HG02981 (cell line): Measurements from ENCODE around the gene FFAR1.

Experiments
- ATAC-seq: cut with Tn5 transposase; IDR thresholded peaks from one replicate; pipeline ENCODE4 v1.9.1; 2021; ENCODE audit warnings: mild to moderate bottlenecking, moderate library complexity; ENCODE audit not compliant: unreplicated experiment

The FFAR1 gene

DNA sequence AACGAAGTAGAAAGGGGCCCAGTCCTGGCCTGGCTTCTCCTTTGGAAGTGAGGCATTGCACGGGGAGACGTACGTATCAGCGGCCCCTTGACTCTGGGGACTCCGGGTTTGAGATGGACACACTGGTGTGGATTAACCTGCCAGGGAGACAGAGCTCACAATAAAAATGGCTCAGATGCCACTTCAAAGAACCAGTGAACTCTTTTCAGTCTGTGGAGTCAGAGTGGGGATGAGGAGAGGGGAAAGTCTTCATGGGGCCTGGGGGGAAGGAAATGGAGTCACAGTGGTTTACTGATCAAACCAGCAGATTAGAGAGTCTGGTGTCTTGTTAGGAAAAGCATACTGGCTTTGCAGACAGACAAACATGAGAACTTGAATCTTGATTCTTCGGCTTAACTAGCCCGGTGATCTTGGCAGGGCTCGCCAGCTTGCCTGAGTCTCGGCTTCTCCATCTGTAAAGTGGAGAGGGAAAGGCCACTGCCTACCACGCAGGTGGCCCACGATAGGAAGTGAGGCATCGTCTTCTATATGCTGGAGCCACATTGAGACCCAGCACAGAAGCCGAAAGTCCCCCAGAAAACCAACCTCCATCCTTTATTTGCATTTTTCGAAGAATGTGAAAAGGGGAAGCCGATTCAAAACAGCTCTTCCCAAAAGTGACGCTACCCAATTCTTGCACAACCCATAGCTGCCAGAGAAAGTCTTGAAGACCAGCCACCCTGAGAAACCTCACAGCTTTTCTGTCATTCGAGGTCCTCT is at the start of gene FFAR1:
Gene FFAR1 (plus strand): TSS at position 732 of the 759 bp plus-strand sequence. CDS start 3,650 bp downstream, outside the sequence.
- peak; percentile 42 for ATAC-seq

GRCh38 chr19:35297922-35298321 is 49.8 kb upstream of the FFAR1 start:
- ATAC-seq = no peak

DNA sequence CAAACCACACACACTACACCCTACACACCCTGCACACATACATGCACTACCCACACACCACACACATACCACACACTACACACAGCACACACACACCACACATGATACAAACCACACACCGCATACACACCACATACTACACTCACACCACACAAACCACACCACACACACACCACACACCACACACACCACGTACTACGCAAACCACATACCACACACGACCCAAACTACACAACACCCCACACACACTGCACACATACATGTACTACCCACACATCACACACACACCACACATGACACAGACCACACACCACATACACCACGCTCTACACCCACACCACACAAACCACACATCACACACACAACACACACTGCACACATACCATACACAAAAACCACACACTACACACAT is 49.1 kb upstream of the FFAR1 start:
- ATAC-seq = no peak

- ATAC-seq = no peak
These were observed 48.0 kb upstream of the FFAR1 start for GRCh38 chr19:35299523-35300338.

GRCh38 chr19:35300339-35300649 is 47.4 kb upstream of the FFAR1 start:
- ATAC-seq = no peak

DNA sequence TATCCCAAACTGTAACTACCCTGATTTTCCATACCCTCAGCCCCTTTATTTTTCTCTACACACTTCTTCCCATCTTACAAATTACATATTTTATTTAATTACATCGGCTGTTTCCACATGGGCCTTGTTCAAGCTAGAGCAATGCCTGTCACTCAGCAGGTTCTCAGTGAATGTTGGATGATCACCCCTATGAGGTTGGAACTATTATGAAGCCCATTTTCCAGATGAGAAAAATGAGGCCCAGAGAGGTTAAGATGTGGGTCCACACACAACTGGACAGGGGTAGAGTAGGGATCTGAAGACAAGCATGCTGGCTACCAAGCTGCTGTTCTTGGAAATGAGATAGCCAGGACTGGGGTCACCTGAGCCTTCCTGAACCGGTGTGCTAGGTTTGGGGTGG is 45.7 kb upstream of the FFAR1 start:
- no peak for ATAC-seq

GRCh38 chr19:35302446-35302845 is 45.3 kb upstream of the FFAR1 start:
- ATAC-seq = no peak

DNA sequence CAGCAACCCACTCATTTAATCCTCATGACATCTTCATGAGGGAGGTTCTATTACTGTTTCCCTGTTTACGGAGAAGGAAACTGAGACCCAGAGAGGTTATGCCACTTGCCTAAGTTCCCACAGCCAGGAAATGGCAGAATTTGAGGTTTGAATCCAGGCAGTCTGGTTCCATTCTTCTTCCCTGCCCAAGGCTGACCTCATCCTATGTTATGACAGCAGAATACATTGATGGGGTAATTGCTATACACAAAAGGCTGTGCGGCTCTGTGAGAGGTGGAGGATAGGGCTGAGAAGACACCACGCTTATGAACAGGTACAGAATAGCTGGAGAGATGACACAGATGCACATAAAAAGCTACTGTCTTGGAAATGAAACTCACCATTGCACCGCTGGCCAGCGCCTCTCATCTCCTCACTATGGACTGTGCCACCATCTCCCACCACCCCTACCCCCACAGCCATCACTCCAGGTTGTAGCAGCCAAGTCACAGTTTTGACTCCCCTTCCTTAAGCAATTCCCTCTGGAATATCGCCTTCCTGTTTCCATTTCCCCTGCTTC is 44.3 kb upstream of the FFAR1 start:
- no peak for ATAC-seq

DNA sequence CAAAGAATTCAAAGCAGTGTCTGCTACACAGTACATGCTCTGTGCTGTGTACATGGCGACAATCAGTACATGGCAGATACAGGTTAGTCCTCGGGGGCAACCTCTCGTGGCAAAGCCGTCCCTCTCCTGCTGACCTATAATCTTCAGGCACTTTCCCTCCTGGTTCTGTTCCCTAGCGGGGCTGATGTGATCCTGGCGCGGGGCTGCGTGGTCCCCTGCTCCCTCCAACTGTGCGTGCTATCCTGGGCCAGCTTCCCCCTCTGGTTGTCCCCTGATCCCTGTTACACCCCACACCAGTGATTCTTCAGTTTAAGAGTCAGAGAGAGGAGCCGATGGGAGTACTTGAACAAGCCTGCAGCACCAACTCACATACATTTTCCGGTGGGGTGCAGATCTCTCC is 43.7 kb upstream of the FFAR1 start:
- ATAC-seq = no peak

DNA sequence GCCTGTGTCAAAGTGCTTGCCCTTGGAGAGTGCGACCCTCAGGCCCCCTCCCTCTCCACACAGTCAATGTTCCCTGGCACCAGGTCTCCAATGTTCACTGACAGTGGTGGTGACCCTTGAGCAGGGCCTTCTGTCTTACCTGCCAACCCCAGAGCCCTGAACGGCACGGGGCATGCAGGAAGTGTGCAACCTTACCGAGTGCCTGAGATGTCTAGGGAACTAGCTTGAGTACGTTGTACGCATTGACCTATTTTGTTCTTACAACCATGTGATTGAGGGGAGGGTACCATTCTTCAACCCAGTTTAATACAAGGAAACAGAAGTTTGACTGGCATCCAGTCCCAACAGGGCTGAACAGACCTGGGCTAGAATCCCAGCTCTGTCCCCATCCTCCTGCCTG is 42.5 kb upstream of the FFAR1 start:
- ATAC-seq = no peak

DNA sequence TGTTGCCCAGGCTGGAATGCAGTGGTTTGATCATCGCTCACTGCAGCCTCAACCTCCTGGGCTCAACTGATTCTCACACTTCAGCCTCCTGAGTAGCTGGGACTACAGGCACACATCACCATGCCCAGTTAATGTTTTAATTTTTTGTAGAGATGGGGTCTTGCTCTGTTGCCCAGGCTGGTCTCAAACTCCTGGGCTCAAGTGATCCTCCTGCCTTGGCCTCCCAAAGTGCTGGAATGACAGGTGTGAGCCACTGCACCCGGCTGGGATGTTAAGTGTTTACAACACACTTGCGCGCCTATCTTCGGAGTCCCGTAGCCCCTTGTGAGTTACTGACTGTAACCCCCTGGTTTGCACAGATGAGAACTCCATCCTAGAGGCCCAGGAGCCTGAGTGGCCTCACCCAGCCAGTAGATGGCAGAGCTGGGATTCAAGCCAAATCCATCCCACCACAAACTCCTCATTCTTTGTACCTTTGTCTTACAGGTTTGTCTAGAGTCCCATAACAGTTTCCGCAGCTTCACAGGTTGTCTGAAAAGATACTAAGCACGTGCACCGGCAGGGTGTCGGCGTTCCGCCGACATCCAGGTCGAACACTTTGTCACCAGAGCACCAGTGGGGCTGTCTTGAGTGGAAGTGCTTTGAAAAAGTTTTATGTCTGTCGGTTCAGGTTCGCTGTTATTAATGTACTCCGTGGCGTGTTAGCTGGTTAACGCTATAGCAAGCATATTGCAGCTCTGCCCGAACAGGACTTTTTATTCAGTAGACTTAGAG is 41.0 kb upstream of the FFAR1 start:
- no peak for ATAC-seq

GRCh38 chr19:35307931-35308330 is 39.8 kb upstream of the FFAR1 start:
- ATAC-seq = no peak

GRCh38 chr19:35308910-35309309 is 38.8 kb upstream of the FFAR1 start:
- no peak for ATAC-seq

- ATAC-seq = no peak
These were observed 38.0 kb upstream of the FFAR1 start for GRCh38 chr19:35309481-35310279.

DNA sequence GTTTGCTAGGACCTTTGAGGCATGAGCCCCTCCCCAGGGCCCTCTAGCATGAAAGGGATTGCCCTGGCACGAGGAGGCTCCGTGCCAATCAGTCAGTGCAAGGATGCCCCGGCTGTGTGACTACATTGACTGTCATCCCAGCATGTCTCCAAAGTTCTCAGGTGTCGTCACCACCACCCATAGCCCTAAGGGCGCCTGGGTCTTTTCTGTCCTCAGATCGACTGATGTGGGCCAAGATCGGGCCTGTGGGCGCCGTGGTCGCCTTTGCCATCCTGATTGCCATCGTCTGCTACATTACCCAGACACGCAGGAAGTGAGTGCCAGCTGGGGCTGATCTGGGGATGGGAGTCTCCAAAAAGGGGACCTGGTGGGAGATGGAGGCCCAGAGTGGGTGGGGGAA is 37.4 kb upstream of the FFAR1 start:
- ATAC-seq = no peak

DNA sequence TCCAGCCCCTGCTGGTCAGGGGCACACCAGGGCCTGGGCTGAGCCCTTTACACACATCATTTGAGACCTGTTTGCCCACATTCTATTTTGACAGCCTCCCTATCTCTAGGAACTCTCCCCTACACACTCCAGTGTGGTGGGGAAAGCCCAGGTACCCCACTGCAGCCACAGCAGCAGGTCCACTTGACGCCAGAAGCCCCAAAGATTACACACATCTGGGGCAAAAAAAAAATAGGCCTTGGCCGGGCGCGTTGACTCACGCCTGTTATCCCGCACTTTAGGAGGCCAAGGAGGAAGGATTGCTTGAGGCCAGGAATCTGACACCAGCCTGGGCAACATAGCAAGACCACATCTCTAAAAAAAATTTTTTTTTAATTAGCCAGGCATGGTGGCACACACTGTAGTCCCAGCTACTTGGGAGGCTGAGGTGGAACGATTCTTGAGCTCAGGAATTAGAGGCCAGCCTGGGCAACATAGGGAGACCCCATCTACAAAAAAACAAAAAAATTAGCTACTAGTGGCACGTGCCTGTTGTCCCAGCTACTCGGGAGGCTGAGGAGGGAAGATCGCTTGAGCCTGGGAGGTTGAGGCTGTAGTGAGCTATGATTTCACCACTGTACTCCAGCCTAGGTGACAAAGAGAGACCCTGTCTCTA is 36.8 kb upstream of the FFAR1 start:
- ATAC-seq = no peak

- ATAC-seq = no peak
These were observed 35.6 kb upstream of the FFAR1 start for GRCh38 chr19:35311901-35312665.

DNA sequence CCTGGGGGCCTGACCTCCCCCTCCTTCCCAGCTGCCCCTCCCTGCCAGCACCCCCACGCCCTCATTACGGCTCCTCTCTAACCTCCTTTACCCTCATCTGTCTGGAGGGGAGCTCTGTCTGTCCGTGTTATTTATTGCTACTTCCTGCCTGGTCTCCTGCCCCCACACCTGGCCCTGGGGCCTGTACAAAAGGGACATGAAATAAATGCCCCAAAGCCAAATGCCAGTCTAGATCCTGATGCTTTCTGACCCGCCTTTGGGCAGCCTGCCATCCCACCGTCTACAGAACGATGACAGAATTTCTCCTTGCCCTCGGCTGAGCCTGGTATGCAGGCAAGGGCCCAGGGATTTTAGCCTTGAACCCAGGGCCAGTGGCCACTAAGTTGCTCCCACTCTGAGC is 34.1 kb upstream of the FFAR1 start:
- no peak for ATAC-seq

DNA sequence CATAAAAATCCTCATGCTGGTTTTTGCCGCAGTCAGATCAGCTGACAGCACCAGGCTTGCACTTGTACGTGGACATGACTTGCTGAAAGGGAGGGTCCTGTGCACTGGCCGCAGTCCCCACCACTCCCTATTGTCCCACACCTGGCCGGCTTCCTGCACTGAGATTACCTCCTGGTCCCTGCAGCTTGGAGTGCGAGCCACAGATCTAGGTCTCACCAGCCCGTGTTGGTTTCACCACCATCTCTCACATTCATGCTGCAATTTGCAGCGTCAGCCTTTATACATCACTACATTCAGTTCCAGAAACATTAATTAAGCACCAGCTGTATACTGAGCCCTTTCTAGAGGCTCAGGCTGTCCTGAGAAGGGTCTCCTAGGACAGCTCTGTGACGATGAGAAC is 33.7 kb upstream of the FFAR1 start:
- no peak for ATAC-seq
